Esophagus muscularis mucosa (tissue), 4 donors: ENCODE measurements around the gene AKAP10. TPM values are rescaled to one million over a fixed set of nuclear protein-coding genes. Genes with fewer than 3 reads are reported as not detected.
A peak's percentile ranks its signal among the peaks of the same experiment; 100 is the strongest.

Source experiments
- DNase-seq: peaks from one replicate; pipeline ENCODE4 v3.0.0-alpha.2; 2017; ENCODE audit errors: extremely low spot score
- H3K27ac ChIP-seq, 4 donors: fragments of 200-600 bp; sonication (generic); replicated peaks in 1 of 4; 1 replicate in 3 of 4; 2 replicates in 1 of 4; pipeline ENCODE4 v1.5.1; 2016 to 2019; ENCODE audit warnings: mild to moderate bottlenecking in 1 of 4
- H3K27me3 ChIP-seq, 4 donors: fragments of 200-600 bp; sonication (generic); one replicate each; pipeline versions ENCODE4 v1.5.1 to v1.6.0; 2016 to 2019
- H3K36me3 ChIP-seq, 4 donors: fragments of 200-600 bp; sonication (generic); one replicate each; pipeline ENCODE4 v1.5.1; 2016 to 2019
- H3K4me1 ChIP-seq, 4 donors: fragments of 200-600 bp; sonication (generic); one replicate each; pipeline ENCODE4 v1.5.1; 2016 to 2019
- H3K4me3 ChIP-seq, 4 donors: fragments of 200-600 bp; sonication (generic); 1 replicate in 2 of 4; 2 replicates in 2 of 4; pipeline ENCODE4 v1.5.1; 2016 to 2019; ENCODE audit warnings: mild to moderate bottlenecking in 4 of 4, moderate library complexity in 1 of 4
- H3K9me3 ChIP-seq, 4 donors: fragments of 200-600 bp; sonication (generic); 1 replicate in 3 of 4; 2 replicates in 1 of 4; pipeline ENCODE4 v1.5.1; 2016 to 2019
- CTCF ChIP-seq, 3 experiments: fragments of 200-600 bp in 2 of 3; fragments of 450-650 bp in 1 of 3; sonication (generic) in 2 of 3; IDR thresholded peaks; one replicate each; pipeline ENCODE4 v1.5.1; 2017 to 2019; ENCODE audit warnings: antibody characterized with exemption in 3 of 3, mild to moderate bottlenecking in 2 of 3, moderate library complexity in 1 of 3
- EP300 ChIP-seq: sonication (generic); formaldehyde crosslinking; IDR thresholded peaks from one replicate; pipeline ENCODE4 v1.6.1; 2017; ENCODE audit warnings: antibody characterized with exemption
- POLR2A ChIP-seq: fragments of 450-650 bp; IDR thresholded peaks from one replicate; pipeline ENCODE4 v1.6.1; 2017; ENCODE audit warnings: antibody characterized with exemption, moderate library complexity, mild to moderate bottlenecking, low read depth
- POLR2AphosphoS5 ChIP-seq, 2 donors: sonication (generic); formaldehyde crosslinking; IDR thresholded peaks; one replicate each; pipeline ENCODE4 v1.6.1; 2017; ENCODE audit warnings: antibody characterized with exemption in 2 of 2
- WGBS: methylation state at CpG from one replicate; pipeline ENCODE4 v1.1.5; 2018; 5-methylcytosine and 5-hydroxymethylcytosine counted together
- intact Hi-C: fragments of 100-400 bp; cut with DNase I; formaldehyde crosslinking; loops from one replicate; pipeline ENCODE4 v1.15.1; 2023
- total RNA-seq, 4 donors: library from RNA; depleted of rRNA; stranded (reverse); fragments of >200 nt; gene quantifications; one replicate each; pipeline versions ENCODE4 v1.1.0 to v1.2.1, GENCODE V29; 2016

Gene AKAP10
- total RNA-seq, 4 donors from 2014 or later: 19.5 to 27.2 (median 23.2) TPM

- Histone ChIP-seq H3K9me3 (no peaks in the 10 kb centered on the region), H3K4me1 (peaks cover 3 to 23% (median 22%) of the 10 kb centered on the region in 4 donors), H3K27me3 (peaks cover 0 to 6% (median 0%) of the 10 kb centered on the region in 4 donors), H3K36me3 (no peaks in the 10 kb centered on the region), H3K4me3 (no peak overlapping the region), H3K27ac (no peak overlapping the region)
- intact Hi-C loops: no loop called here
- no peak for TF ChIP-seq CTCF (IDR thresholded peaks at IDR 0.05)
- no peak for TF ChIP-seq POLR2AphosphoS5 (IDR thresholded peaks at IDR 0.05)
- TF ChIP-seq POLR2A: no peak
- TF ChIP-seq EP300: no peak
- DNase-seq: no peak
- 83% methylated on average over 2 of the region's 2 CpGs for WGBS
Measured at GRCh38 chr17:20012017-20012536, 34.4 kb upstream of the AKAP10 start.

GRCh38 chr17:20010936-20011335, 33.3 kb upstream of the AKAP10 start:
- H3K36me3 ChIP-seq: no peaks in the 10 kb centered on the region
- peaks cover 3 to 23% (median 22%) of the 10 kb centered on the region in 4 donors for H3K4me1 ChIP-seq
- TF ChIP-seq CTCF (IDR thresholded peaks at IDR 0.05) (no peak), POLR2A (no peak), EP300 (no peak), POLR2AphosphoS5 (IDR thresholded peaks at IDR 0.05) (no peak)
- WGBS: 64% methylated on average over 1 of the region's 1 CpG
- DNase-seq: no peak
- H3K9me3 ChIP-seq: no peaks in the 10 kb centered on the region
- peak overlapping the region in 3 of 4 donors; percentile 78 to 84 (median 81) for H3K27ac ChIP-seq
- peak overlapping the region in 1 of 4 donors; percentile 78 for H3K4me3 ChIP-seq
- intact Hi-C loops: no loop called here
- H3K27me3 ChIP-seq: peaks cover 0 to 6% (median 0%) of the 10 kb centered on the region in 4 donors

GRCh38 chr17:20010099-20010863, 32.7 kb upstream of the AKAP10 start:
- Histone ChIP-seq H3K9me3 (no peaks in the 10 kb centered on the region), H3K27ac (peak overlapping the region; percentile 78 to 84 (median 81)), H3K36me3 (no peaks in the 10 kb centered on the region), H3K4me3 (peak overlapping the region; percentile 76 to 82 (median 78)), H3K27me3 (peaks cover 0 to 6% (median 0%) of the 10 kb centered on the region in 4 donors), H3K4me1 (peaks cover 3 to 23% (median 22%) of the 10 kb centered on the region in 4 donors)
- 24% methylated on average over 11 of the region's 11 CpGs for WGBS
- TF ChIP-seq POLR2AphosphoS5 (IDR thresholded peaks at IDR 0.05): no peak
- TF ChIP-seq CTCF (IDR thresholded peaks at IDR 0.05): peak; percentile 46 to 62 (median 55)
- intact Hi-C loops: no loop called here
- DNase-seq: no peak

- WGBS: 0% methylated on average over 18 of the region's 96 CpGs
- Histone ChIP-seq H3K27me3 (peaks cover 0 to 6% (median 0%) of the 10 kb centered on the region in 4 donors), H3K4me1 (peaks cover 3 to 23% (median 22%) of the 10 kb centered on the region in 4 donors), H3K4me3 (peak within 1 kb of the TSS; percentile 76 to 82 (median 78)), H3K9me3 (no peaks in the 10 kb centered on the region), H3K36me3 (no peaks in the 10 kb centered on the region), H3K27ac (peak within 1 kb of the TSS; percentile 78 to 84 (median 81))
- TF ChIP-seq CTCF (IDR thresholded peaks at IDR 0.05) (peak; percentile 93 to 99 (median 99)), POLR2A (no peak)
- intact Hi-C loops: loop anchor here (5.0 kb wide), 1 partner anchor 103 kb away; no protein-coding TSS in a partner anchor
- no peak for DNase-seq
Measured at GRCh38 chr17:20009302-20010098, 31.9 kb upstream of the AKAP10 start, which contains the start of gene SPECC1. Gene SPECC1 (plus strand): TSS chr17:20009359. CDS start chr17:20096652, 87,293 bp downstream.
